ENCODE data around the gene AFMID. TPM values are rescaled to one million over a fixed set of nuclear protein-coding genes. Genes with fewer than 3 reads are reported as not detected.

The AFMID gene
- total and polyA plus RNA-seq, 2 of the 13 experiments (the other 11 are each of a cell fraction or from before 2014, with no cell fraction given): 249 to 270 TPM

GRCh38 chr17:78142119-78142861 is 44.9 kb upstream of the AFMID start (continued):
- no peak for TF ChIP-seq ZNF142 (CRISPR knock-in tag; IDR thresholded peaks at IDR 0.05)
- peak; percentile 70 for TF ChIP-seq ZBTB33 (CRISPR knock-in tag; IDR thresholded peaks at IDR 0.05)
- no peak for TF ChIP-seq ZNF781 (CRISPR knock-in tag; IDR thresholded peaks at IDR 0.05; ENCODE audit: borderline replicate concordance, not compliant biosample characterization)
- peak; percentile 55 for TF ChIP-seq ZNF143 (CRISPR knock-in tag; IDR thresholded peaks at IDR 0.05)
- peak; percentile 77 for TF ChIP-seq ZNF687 (CRISPR knock-in tag; IDR thresholded peaks at IDR 0.05)
- peak; percentile 28; the same call in 1 of the 2 replicates for TF ChIP-seq TCF7 (IDR thresholded peaks at IDR 0.05; ENCODE audit: low read depth)
- no peak for TF ChIP-seq ZNF121 (CRISPR knock-in tag; IDR thresholded peaks at IDR 0.05)
- 0 out of 2 replicates have a peak, but pooled peaks have one; percentile 2 for TF ChIP-seq ZNF225 (CRISPR knock-in tag; IDR thresholded peaks at IDR 0.05)
- TF ChIP-seq KDM5B (CRISPR knock-in tag; IDR thresholded peaks at IDR 0.05; ENCODE audit: borderline replicate concordance): peak; percentile 48; the same call in 1 of the 2 replicates
- TF ChIP-seq HNF1B (CRISPR knock-in tag; IDR thresholded peaks at IDR 0.05): no peak

Measured in HepG2 (cell line).